Osteoblast (primary cell): Measurements from ENCODE around the gene ARL15. TPM values are rescaled to one million over a fixed set of nuclear protein-coding genes. Genes with fewer than 3 reads are reported as not detected.
A peak's percentile ranks its signal among the peaks of the same experiment; 100 is the strongest.

Experiments used
- DNase-seq: peaks from one replicate; pipeline ENCODE4 v3.0.0; 2011; ENCODE audit warnings: low spot score, mixed read lengths; ENCODE audit not compliant: insufficient read length; ENCODE audit errors: missing footprints
- H2AFZ ChIP-seq: 2 replicates; pipeline ENCODE4 v1.6.0; 2011; ENCODE audit warnings: mild to moderate bottlenecking, low read length
- H3K27ac ChIP-seq: 2 replicates; pipeline ENCODE4 v1.5.1; 2011; ENCODE audit warnings: mild to moderate bottlenecking, low read depth, low read length, moderate library complexity
- H3K27me3 ChIP-seq: 2 replicates; pipeline ENCODE4 v1.6.0; 2012; ENCODE audit warnings: mild to moderate bottlenecking, control low read depth, inconsistent platforms, low read length, moderate library complexity; ENCODE audit not compliant: insufficient read depth
- H3K36me3 ChIP-seq: 2 replicates; pipeline ENCODE4 v1.5.1; 2011; ENCODE audit warnings: mild to moderate bottlenecking, low read length, control low read depth, moderate library complexity; ENCODE audit not compliant: insufficient read depth
- H3K4me1 ChIP-seq: 2 replicates; pipeline ENCODE4 v1.5.1; 2011; ENCODE audit warnings: mild to moderate bottlenecking, low read length, control low read depth, moderate library complexity; ENCODE audit not compliant: insufficient read depth
- H3K4me2 ChIP-seq: 2 replicates; pipeline ENCODE4 v1.6.0; 2011; ENCODE audit warnings: mild to moderate bottlenecking, low read length; ENCODE audit not compliant: insufficient read depth
- H3K4me3 ChIP-seq: fragments of 200-600 bp; sonication (generic); 3 replicates; pipeline ENCODE4 v1.5.1; 2012; ENCODE audit warnings: mild to moderate bottlenecking, low read length, inconsistent platforms; ENCODE audit not compliant: insufficient read depth
- H3K79me2 ChIP-seq: 2 replicates; pipeline ENCODE4 v1.6.0; 2012; ENCODE audit warnings: mild to moderate bottlenecking, low read length, control low read depth, inconsistent platforms; ENCODE audit not compliant: insufficient read depth
- H3K9me3 ChIP-seq: 2 replicates; pipeline ENCODE4 v1.5.1; 2011; ENCODE audit warnings: low read depth, low read length, control low read depth
- H4K20me1 ChIP-seq: 2 replicates; pipeline ENCODE4 v1.6.0; 2012; ENCODE audit warnings: mild to moderate bottlenecking, low read length, control low read depth; ENCODE audit not compliant: insufficient read depth
- CTCF ChIP-seq: IDR thresholded peaks from 2 replicates; pipeline ENCODE4 v1.5.1; 2011; ENCODE audit warnings: mild to moderate bottlenecking, low read depth, low read length, moderate library complexity; ENCODE audit errors: extremely low read depth
- total RNA-seq: library from RNA; depleted of rRNA; stranded (reverse); fragments of >200 nt; gene quantifications from 2 replicates; pipeline ENCODE4 v1.2.3, GENCODE V29; 2012

Gene ARL15
- total RNA-seq, 1 donor = 25.3 TPM

- no peaks in the 10 kb centered on the region for H3K9me3 ChIP-seq
- H3K27ac ChIP-seq = no peak overlapping the region
- H4K20me1 ChIP-seq = no peaks in the 10 kb centered on the region
- no peak overlapping the region for H3K4me2 ChIP-seq
- no peak for TF ChIP-seq CTCF
- no peak overlapping the region for H3K4me3 ChIP-seq
- H3K27me3 ChIP-seq = no peaks in the 10 kb centered on the region
- H3K4me1 ChIP-seq = no peaks in the 10 kb centered on the region
- no peak overlapping the region for H2AFZ ChIP-seq
- H3K79me2 ChIP-seq = no peaks in the 10 kb centered on the region
- DNase-seq = no peak
- H3K36me3 ChIP-seq = no peaks in the 10 kb centered on the region
Measured at GRCh38 chr5:53950621-53951020, 359.8 kb downstream of the ARL15 start.

- Histone ChIP-seq H3K27me3 (no peaks in the 10 kb centered on the region), H3K4me1 (no peaks in the 10 kb centered on the region), H3K9me3 (no peaks in the 10 kb centered on the region), H3K79me2 (no peaks in the 10 kb centered on the region), H3K4me3 (no peak overlapping the region), H3K27ac (no peak overlapping the region), H2AFZ (no peak overlapping the region), H3K4me2 (no peak overlapping the region), H3K36me3 (no peaks in the 10 kb centered on the region), H4K20me1 (no peaks in the 10 kb centered on the region)
- TF ChIP-seq CTCF = no peak
- DNase-seq = no peak
Measured at GRCh38 chr5:53948598-53948997, 361.8 kb downstream of the ARL15 start.

- TF ChIP-seq CTCF = no peak
- Histone ChIP-seq H3K79me2 (no peaks in the 10 kb centered on the region), H2AFZ (no peak overlapping the region), H3K4me3 (no peak overlapping the region), H3K4me1 (no peaks in the 10 kb centered on the region), H4K20me1 (no peaks in the 10 kb centered on the region), H3K4me2 (no peak overlapping the region), H3K27ac (no peak overlapping the region), H3K9me3 (no peaks in the 10 kb centered on the region), H3K27me3 (no peaks in the 10 kb centered on the region), H3K36me3 (no peaks in the 10 kb centered on the region)
- peak; percentile 17 for DNase-seq
Measured at GRCh38 chr5:53946405-53947100, 363.8 kb downstream of the ARL15 start.

- H3K9me3 ChIP-seq = no peaks in the 10 kb centered on the region
- no peak for TF ChIP-seq CTCF
Measured at GRCh38 chr5:53944981-53945380, 365.4 kb downstream of the ARL15 start.

More at GRCh38 chr5:53944981-53945380, 365.4 kb downstream of the ARL15 start:
- H3K4me1 ChIP-seq = no peaks in the 10 kb centered on the region
- no peaks in the 10 kb centered on the region for H3K27me3 ChIP-seq
- no peak overlapping the region for H3K4me2 ChIP-seq
- no peak overlapping the region for H3K4me3 ChIP-seq
- no peaks in the 10 kb centered on the region for H3K79me2 ChIP-seq
- H3K27ac ChIP-seq = no peak overlapping the region
- no peak overlapping the region for H2AFZ ChIP-seq
- no peaks in the 10 kb centered on the region for H3K36me3 ChIP-seq
- H4K20me1 ChIP-seq = no peaks in the 10 kb centered on the region
- peak; percentile 37 for DNase-seq
